HPDE6-E6E7 (cell line): ENCODE data around the gene APOC1.
"Not testable (repeated sequence)": the region's sequence is repeated elsewhere in the genome, so short reads cannot be mapped to it uniquely, and the experiment has no call there.

ENCODE experiments used
- DNase-seq: peaks from one replicate; pipeline ENCODE4 v3.0.0; 2011; ENCODE audit warnings: missing footprints; ENCODE audit errors: extremely low spot score

APOC1 gene

DNA sequence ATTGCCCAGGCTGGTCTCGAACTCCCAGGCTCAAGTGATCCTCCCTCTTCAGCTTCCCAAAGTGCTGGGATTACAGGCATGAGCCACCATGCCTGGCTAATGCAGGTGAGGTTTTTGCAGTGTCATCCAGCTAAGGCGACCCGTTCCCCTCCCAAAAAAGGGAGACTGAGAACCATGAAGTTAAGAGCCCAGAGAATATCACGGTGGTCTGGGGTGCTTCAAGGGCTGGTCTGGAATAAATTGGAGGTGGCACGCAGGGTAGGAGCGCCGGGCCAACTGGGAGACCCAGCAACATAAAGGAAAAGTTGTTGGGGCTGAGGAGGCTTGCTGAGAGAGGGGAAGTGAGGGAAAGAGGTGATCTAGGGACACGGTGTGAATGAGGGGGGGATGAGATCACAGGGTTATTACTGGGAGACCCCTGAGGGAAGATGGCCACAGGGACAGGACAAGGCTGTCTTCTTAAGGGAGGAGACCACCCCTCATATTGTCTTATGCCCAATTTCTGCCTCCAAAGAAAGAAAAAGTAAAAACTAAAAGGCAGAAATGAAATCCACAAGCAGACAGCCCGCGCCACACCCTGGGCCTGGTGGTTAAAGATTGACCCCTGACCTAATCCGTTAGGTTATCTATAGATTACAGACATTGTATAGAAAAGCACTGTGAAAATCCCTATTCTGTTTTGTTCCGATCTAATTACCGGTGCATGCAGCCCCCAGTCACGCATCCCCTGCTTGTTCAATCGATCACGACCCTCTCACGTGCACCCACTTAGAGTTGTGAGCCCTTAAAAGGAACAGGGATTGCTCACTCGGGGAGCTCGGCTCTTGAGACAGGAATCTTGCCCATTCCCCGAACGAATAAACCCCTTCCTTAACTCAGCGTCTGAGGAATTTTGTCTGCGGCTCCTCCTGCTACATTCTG is 636 bp upstream of the APOC1 start:
- not testable (repeated sequence) for DNase-seq

DNA sequence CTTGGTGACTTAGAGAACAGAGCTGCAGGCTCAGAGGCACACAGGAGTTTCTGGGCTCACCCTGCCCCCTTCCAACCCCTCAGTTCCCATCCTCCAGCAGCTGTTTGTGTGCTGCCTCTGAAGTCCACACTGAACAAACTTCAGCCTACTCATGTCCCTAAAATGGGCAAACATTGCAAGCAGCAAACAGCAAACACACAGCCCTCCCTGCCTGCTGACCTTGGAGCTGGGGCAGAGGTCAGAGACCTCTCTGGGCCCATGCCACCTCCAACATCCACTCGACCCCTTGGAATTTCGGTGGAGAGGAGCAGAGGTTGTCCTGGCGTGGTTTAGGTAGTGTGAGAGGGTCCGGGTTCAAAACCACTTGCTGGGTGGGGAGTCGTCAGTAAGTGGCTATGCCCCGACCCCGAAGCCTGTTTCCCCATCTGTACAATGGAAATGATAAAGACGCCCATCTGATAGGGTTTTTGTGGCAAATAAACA is 9.9 kb downstream of the APOC1 start:
- no peak for DNase-seq

DNA sequence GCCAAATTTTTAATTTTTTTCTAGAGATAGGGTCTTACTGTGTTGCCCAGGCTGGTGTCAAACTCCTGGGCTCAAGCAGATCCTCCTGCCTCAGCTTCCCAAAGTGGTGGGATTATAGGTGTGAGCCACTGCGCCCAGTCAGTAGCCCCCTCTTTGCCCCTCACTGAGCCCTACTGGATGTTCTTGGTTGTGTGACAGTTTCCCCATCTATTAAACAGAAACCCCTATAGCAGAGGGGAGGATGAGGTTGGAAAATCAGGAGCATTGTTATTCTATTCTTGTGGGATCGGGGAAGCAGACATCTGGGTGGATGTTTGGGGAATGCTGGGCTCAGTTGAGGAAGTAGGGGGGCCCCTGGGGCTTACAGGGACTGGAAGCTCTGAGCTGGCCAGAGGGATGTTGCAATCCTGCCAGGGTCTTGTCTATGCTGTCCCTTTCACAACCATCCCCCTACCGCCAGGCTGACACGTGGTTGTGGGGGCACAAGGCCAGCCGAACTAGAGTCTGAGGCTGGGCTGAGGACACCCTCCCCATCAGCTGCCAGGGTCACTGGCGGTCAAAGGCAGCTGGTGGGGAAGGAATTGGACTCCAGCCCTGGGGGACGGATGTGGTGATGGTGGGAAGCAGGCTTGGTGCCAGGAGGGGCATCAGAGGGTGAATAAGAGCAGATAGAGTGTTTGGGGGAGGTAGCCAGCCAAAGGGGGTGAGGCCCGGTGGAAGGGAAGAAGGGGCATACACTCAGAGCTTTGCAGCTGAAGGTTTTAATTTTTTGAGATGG is 10.9 kb downstream of the APOC1 start:
- DNase-seq, result no peak

DNA sequence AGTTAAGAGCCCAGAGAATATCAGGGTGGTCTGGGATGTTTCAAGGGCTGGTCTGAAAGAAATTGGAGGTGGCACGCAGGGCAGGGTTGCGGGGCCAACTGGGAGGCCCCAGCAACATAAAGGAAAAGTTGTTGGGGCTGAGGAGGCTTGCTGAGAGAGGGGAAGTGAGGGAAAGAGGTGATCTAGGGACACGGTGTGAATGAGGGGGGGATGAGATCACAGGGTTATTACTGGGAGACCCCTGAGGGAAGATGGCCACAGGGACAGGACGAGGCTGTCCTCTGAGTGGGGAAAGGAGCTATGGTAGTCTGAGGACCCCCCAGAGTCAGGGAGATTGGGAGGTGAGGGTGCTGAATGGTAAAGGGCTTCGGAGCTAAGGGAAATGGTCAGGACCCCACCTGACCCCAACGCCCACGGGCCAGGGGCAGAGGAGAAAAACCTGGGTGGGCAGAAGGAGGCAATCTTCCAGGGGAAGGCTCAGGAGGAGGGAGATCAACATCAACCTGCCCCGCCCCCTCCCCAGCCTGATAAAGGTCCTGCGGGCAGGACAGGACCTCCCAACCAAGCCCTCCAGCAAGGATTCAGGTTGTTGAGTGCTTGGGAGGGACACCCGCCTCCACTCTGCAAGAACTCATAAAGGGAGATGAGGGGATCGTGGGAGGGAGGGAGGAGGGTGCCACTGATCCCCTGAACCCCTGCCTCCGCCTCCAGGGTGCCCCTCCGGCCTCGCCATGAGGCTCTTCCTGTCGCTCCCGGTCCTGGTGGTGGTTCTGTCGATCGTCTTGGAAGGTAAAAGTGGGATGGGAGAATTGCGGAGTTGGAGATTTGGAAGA is 12.1 kb downstream of the APOC1 start:
- DNase-seq, result not testable (repeated sequence)

DNA sequence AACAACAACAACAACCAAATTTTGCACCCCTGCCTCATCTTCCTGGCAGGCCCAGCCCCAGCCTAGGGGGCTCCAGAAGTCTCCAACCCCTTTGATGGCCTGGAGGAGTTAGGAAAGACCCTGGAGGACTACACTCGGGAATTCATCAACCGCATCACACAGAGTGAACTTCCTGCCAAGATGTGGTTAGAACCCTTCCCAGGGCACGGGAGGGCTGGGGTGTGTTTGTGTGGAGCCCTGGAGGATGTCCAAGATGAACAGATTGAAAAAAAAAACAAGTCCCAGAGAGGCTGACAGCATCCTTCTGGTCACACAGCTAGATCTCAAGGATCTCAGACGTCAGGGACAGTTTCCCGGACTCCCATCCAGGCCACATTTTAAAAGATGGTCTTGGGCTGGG is 13.3 kb downstream of the APOC1 start:
- DNase-seq, result no peak

DNA sequence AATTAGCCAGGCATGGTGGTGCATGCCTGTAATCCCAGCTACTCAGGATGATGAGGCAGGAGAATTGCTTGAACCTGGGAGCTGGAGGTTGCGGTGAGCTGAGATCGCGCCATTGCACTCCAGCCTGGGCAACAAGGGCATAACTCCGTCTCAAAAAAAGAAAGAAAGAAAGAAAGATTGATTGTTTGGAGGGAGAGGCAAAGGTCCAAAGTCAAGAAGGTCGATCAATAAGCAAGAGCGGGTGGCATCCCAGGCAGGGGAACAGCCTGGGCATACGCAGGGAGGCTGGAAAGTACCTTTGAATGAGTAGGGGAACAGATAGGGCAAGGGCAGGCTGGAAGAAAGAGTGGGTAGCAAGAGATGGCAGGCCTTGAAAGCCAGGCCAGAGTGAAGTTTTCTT is 15.7 kb downstream of the APOC1 start:
- DNase-seq, result no peak

DNA sequence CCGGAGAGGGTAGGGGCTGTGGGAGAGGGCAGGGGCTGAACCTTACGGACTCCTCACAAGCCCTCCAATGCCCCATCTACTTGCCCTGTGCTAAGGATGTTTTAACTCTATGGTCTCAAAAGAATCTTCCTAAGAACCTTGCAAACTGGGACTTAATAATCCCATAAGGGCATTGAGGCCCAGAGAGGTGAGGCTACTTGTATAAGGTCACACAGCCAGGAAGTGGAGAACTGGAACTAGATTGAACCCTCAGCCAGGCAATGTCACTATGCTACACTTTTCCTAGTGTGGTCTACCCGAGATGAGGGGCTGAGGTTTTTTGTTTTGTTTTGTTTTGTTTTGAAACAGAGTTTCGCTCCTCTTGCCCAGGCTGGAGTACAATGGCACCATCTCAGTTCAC is 17.1 kb downstream of the APOC1 start:
- no peak for DNase-seq

DNA sequence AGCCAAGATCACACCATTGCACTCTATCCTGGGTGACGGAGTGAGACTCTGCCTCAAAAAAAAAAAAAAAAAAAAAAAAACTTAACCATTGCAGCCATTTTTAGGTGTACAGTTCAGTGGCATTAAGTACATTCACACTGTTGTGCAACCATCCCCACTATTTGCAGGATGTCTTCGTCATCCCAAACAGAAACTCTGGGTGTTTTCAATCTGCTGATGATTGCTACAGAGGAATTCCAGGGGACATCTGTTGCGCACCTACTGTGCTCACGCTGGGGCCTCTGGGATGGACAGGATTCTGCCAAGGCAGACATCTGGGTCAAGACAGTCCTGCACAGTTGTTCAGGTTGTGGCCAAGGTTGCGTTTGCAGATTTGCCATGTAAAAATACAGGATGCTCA is 25.3 kb downstream of the APOC1 start:
- no peak for DNase-seq

DNA sequence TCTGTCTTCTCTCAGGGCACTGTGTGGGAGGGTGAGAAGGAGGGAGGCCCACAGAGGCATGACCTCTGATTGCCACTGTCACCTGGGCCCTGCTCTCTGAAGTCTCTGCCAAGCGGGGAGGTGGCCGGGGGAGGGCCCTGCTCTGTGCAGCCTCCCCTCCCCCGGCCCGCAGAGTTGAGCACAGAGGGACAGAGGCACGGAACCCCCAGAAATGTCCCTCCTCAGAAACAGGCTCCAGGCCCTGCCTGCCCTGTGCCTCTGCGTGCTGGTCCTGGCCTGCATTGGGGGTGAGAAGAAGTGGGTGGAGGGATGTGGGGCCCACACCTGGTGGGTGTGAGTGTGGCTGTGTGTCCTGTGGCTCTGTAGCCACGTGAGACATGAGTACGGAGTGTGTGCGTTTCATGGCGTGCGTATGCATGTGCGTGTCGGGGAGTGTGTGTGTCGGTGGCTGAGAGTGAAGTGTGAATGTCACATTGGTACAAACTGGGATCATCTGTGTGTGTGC is 27.7 kb downstream of the APOC1 start, which contains the start of gene APOC4:
Gene APOC4 (plus strand): TSS at position 171 of the 505 bp plus-strand sequence. CDS start 41 bp downstream, at position 212.
- no peak for DNase-seq

DNA sequence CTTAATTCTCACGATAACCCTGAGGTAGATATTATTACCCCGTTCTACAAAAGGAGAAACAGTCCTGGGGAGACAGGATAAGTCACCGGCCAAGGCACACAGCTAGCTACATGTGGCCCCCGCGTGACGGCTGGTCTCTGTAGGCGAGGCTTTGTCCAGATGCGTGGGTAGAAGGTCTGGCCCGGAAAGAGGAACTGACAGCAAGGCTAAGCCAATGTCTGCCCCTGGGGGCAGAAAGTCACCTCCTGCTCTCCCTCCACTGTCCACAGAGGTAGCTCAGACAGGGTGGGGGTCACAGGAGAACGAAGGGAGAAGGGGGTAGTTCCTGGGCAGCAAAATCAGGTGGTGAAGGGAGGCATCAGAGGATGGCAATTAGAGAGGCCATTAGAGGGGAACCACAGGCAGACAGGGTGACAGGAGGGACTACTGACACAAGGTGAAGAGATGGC is 29.4 kb downstream of the APOC1 start:
- DNase-seq, result no peak

DNA sequence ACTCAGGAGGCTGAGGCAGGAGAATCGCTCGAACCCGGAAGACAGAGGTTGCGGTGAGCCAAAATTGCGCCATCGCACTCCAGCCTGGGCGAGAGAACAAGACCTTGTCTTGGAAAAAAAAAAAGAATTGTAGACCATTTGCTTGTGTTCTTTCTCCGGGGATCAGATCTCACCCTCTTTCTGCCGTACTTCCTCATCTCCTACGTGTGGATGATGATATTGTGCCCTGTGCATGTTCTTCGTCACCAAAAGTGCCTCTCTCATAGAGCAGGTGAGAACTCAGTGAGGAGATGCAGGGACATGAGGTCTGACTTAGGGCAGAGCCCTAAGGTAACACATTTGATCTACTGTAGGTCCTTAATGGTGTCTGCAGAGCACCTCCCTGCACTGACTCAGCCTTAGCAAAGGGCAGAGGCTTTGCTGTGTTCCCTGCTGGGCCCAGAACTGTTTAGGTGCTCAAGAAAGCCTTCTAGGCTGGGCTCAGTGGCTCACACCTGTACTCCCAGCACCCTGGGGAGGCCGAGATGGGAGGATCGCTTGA is 32.7 kb downstream of the APOC1 start:
- no peak for DNase-seq

DNA sequence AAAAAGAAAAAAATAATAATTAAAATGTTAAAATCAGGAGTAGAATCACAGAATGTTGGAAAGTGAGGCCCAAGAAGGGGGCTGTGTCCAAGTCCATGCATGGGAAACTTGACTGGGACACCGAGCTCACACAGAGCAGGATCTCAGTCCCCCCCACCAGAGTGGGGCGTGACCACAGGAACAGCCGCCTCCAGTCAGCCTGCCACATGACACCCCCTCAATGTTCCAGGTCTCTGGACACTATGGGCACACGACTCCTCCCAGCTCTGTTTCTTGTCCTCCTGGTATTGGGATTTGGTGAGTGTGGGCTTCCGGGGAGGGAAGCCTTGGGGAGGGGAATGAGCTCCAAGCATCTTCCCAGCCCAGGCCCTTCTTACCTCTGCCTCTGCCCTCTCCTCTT is 33.8 kb downstream of the APOC1 start:
- no peak for DNase-seq

DNA sequence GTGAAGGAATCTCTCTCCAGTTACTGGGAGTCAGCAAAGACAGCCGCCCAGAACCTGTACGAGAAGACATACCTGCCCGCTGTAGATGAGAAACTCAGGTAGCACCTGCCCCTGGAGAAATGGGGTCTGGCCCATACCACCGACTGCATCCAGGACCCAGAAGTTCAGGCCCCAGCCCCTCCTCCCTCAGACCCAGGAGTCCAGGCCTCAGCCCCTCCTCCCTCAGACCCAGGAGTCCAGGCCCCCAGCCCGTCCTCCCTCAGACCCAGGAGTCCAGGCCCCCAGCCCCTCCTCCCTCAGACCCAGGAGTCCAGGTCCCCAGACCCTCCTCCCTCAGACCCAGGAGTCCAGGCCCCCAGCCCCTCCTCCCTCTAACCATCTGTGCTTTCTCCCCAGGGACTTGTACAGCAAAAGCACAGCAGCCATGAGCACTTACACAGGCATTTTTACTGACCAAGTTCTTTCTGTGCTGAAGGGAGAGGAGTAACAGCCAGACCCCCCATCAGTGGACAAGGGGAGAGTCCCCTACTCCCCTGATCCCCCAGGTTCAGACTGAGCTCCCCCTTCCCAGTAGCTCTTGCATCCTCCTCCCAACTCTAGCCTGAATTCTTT is 34.5 kb downstream of the APOC1 start:
- no peak for DNase-seq

DNA sequence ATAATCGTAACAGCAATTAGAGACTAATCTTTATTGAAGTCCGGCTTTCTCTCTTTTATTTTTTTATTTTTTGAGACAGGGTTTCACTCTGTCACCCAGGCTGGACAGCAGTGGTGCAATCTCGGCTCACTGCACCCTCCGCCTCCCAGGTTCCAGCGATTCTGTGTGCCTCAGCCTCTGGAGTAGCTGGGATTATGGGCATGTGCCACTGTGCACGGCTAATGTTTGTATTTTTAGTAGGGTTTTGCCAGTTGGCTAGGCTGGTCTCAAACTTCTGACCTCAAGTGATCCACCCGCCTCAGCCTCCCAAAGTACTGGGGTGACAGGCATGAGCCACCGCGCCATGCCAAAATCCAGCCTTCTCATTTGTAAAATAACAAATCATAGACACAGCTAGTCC is 35.1 kb downstream of the APOC1 start:
- DNase-seq, result no peak

DNA sequence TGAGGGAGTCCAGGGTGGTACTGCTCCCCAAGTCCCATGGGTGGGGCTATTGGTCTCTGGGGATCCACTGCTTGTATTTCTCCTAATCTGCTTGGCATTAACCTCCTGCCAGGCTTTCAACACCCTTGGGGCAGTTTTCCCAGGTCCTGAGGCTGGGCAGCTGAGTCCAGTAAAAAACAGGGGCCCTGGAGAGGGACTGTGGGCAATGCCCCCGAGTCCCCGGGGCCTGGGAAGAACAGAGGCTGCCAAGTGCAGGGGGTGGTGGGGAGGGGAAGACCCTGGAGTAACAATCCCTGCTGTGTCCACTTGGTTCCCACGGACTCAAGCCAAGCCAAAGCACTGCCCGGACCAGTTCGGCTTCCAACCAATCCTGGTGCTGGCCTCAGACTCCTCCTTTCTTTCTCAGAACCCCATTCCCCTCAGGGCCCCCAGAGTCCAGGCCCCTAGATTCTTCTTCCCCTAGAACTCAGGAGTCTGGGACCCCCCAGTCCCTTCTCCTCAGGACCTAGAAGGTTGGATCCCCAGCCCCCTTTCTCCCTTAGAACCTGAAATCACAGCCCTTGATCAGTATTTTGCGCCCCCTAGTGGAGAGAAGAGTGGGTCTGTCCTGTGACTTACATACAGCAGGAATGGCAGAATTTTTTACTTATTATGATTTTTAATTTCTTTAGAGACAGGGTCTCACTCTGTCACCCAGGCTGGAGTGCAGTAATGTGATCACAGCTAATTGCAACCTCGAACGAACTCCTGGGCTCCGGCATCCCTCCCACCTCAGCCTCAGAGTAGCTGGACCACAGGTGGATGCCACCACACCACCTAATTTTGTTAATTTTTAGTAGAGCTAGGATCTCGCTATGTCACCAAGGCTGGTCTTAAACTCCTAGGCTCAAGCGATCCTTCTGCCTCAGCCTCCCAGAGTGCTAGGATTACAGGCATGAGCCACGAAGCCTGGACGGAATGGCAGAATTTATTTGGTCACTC is 37.1 kb downstream of the APOC1 start:
- peak; percentile 73 for DNase-seq

DNA sequence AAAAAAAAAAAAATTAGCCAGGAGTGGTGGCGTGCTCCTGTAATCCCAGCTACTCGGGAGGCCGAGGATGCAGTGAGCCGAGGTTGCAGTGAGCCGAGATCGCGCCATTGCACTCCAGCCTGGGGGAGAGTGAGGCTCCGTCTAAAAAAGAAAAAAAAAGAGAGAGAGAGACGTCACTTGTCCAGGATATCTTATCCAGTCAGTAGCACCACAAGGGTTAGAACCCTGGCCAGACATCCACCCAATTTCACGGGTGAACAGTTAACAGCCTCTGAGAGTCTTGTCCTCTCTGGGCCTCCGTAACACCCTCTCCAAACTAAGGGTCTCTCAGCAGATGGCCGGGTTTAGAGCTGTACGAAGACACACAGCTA is 39.9 kb downstream of the APOC1 start:
- DNase-seq, result no peak

DNA sequence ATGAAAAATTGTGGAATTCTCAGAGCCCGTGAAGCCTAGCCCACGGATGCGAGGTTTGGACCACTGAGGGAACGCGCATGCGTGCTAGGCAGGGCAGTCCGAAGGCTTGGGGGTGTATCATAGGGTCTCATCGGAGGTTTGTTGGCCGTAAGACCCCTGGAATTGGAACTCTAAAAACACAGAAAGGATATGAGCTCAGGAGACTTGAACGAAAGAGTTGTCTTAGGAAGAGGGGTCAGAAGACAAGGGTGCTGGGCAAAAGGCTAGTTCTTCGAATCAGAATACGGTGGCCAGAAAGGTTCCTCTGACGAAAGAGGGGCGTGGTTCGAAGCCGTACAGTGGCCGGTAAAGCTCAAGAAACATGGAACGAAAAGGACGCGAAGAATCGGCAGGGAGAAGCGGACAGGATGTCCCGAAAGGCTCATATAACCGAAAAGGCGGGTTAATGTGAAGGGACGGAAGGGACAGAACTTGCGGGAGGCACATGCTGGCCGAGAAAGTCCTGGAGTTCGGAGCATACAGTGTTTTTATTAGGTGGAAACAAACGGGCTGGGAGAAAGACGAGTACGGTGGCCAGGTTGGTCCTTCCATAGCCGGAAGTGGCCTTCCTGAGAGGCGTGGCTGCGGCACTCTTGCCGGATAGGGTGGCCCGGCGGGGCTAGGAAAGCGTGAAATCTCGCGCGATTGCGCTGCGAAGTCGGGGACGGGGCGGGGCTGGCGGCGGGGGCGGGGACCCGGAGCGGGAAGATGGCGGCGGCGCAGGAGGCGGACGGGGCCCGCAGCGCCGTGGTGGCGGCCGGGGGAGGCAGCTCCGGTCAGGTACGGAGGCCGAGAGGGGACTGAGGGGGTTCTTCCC is 40.5 kb downstream of the APOC1 start, which contains the start of gene CLPTM1:
Gene CLPTM1 (plus strand): TSS at position 732 of the 856 bp plus-strand sequence. CDS start 16 bp downstream, at position 748.
- peak; percentile 98 for DNase-seq
